CD4-positive, alpha-beta T cell (primary cell): ENCODE measurements around the gene SASH1. TPM values are rescaled to one million over a fixed set of nuclear protein-coding genes. Genes with fewer than 3 reads are reported as not detected.

ENCODE experiments used
- ATAC-seq: fragments of 200-7000 bp; cut with Tn5 transposase; one replicate; pipeline ENCODE4 v1.10.0; 2022; ENCODE audit warnings: mild to moderate bottlenecking; ENCODE audit not compliant: poor library complexity
- CTCF ChIA-PET: fragments of 350-600 bp; sonication (Branson Sonifier 250); formaldehyde crosslinking; loops from one replicate; lab custom pipeline; 2021; ENCODE audit warnings: antibody characterized with exemption, inconsistent platforms; lab: Charles Lee
- POLR2A ChIA-PET: fragments of 350-600 bp; sonication (Branson Sonifier 250); formaldehyde crosslinking; loops from one replicate; lab custom pipeline; 2021; ENCODE audit warnings: antibody characterized with exemption, inconsistent platforms; lab: Charles Lee
- DNase-seq, 14 experiments: peaks; one replicate each; pipeline ENCODE4 v3.0.0-alpha.2; 2013 to 2020; ENCODE audit warnings: mixed read lengths in 2 of 14
- H3K27ac ChIP-seq, 2 donors: one replicate each; pipeline versions ENCODE4 v1.5.1 to v1.7.0; 2013; ENCODE audit warnings: low read length in 2 of 2, low read depth in 1 of 2, mild to moderate bottlenecking in 1 of 2
- H3K27me3 ChIP-seq, 2 experiments: 1 replicate in 1 of 2; 2 replicates in 1 of 2; pipeline versions ENCODE4 v1.6.1 to v1.7.0; 2013; ENCODE audit warnings: low read length in 2 of 2, control low read depth in 1 of 2, mild to moderate bottlenecking in 1 of 2, moderate library complexity in 1 of 2; ENCODE audit not compliant: insufficient read depth in 2 of 2, control insufficient read depth in 1 of 2
- H3K36me3 ChIP-seq: one replicate; pipeline ENCODE4 v1.6.1; 2013; ENCODE audit warnings: low read length, control low read depth; ENCODE audit not compliant: insufficient read depth
- H3K4me1 ChIP-seq: one replicate; pipeline ENCODE4 v1.6.1; 2013; ENCODE audit warnings: low read length, control low read depth; ENCODE audit not compliant: insufficient read depth
- H3K4me3 ChIP-seq: one replicate; pipeline ENCODE4 v1.5.1; 2013; ENCODE audit warnings: mild to moderate bottlenecking, low read length, moderate library complexity
- H3K9me3 ChIP-seq, 2 experiments: 1 replicate in 1 of 2; 2 replicates in 1 of 2; pipeline versions ENCODE4 v1.6.1 to v1.7.0; 2013; ENCODE audit warnings: low read length in 2 of 2, mild to moderate bottlenecking in 2 of 2, control low read depth in 1 of 2, moderate library complexity in 1 of 2; ENCODE audit not compliant: control insufficient read depth in 1 of 2, insufficient read depth in 1 of 2
- H3K27ac Mint-ChIP-seq: one replicate; pipeline ENCODE4 v1.8.0; 2020; ENCODE audit warnings: mixed read lengths
- H3K27me3 Mint-ChIP-seq: one replicate; pipeline ENCODE4 v1.8.0; 2021; ENCODE audit warnings: mixed read lengths
- H3K36me3 Mint-ChIP-seq: one replicate; pipeline ENCODE4 v1.8.0; 2021; ENCODE audit warnings: low read depth, mixed read lengths
- H3K4me1 Mint-ChIP-seq: one replicate; pipeline ENCODE4 v1.8.0; 2021; ENCODE audit warnings: low read depth, mixed read lengths
- H3K4me3 Mint-ChIP-seq: one replicate; pipeline ENCODE4 v1.8.0; 2020; ENCODE audit warnings: mild to moderate bottlenecking, mixed read lengths
- H3K9me3 Mint-ChIP-seq: one replicate; pipeline ENCODE4 v1.8.0; 2020; ENCODE audit warnings: mixed read lengths
- intact Hi-C, 2 experiments: fragments of 100-400 bp; cut with DNase I in 1 of 2; cut with micrococcal nuclease in 1 of 2; formaldehyde crosslinking; loops; one replicate each; pipeline versions ENCODE4 v1.15.1 to v1.9.0; 2023 to 2025; cut with DNase I, micrococcal nuclease
- total RNA-seq, 174 experiments: library from RNA in 2 of 174; stranded (reverse) in 2 of 174; gene quantifications; one replicate each; pipeline ENCODE4 v1.2.3 and lab custom pipeline; 2021 to 2026
- TF ChIP-seq, protein P1 (sequence below): fragments of 200-600 bp; IDR thresholded peaks from one replicate; pipeline ENCODE4 v1.8.0; 2022; ENCODE audit warnings: antibody characterized with exemption, mild to moderate bottlenecking

SASH1 gene
- total RNA-seq, 2 experiments from 2014 or later: 0.58 to 0.75 TPM

DNA sequence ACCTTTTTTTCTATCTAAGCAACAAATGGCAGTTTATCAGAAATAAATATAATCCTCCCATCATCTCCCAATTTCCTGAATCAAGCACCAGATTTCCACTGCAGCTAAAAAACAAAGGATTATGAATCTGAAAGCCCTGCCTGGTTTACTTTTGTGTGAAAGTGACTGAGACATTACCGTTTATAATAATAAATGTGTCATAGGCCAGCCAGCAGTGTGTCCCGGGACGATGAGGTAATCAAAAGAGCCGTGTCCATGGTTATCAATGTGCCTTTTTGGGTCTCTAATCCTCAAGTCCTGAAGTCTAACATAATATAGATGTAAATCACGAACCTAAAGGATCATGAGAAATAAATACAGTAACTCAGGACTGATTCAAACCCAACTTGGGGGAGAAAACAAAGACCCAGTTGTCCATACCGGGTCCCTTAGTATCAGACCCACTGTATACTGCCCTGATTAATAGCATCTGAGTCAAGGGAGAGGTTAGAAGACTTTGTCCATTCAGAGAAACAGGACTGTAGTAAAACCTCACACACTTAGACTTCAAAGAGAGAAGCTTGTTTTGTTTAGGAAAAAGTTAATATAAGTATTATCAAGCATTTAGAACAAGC lies 149.1 kb downstream of the SASH1 start:
- Mint-ChIP-seq H3K27ac (no peak overlapping the region), H3K4me1 (no peaks in the 10 kb centered on the region), H3K4me3 (no peak overlapping the region), H3K9me3 (no peaks in the 10 kb centered on the region), H3K36me3 (no peaks in the 10 kb centered on the region), H3K27me3 (peaks cover 24% of the 10 kb centered on the region)
- no peak overlapping the region for H3K4me3 ChIP-seq
- H3K9me3 ChIP-seq: no peaks in the 10 kb centered on the region
- DNase-seq (no peak), ATAC-seq (no peak)
- ChIA-PET CTCF (no interaction called here), POLR2A (no interaction called here)
- H3K27me3 ChIP-seq: no peaks in the 10 kb centered on the region
- no peaks in the 10 kb centered on the region for H3K36me3 ChIP-seq
- intact Hi-C loops: no loop called here
- TF ChIP-seq, protein P1, sequence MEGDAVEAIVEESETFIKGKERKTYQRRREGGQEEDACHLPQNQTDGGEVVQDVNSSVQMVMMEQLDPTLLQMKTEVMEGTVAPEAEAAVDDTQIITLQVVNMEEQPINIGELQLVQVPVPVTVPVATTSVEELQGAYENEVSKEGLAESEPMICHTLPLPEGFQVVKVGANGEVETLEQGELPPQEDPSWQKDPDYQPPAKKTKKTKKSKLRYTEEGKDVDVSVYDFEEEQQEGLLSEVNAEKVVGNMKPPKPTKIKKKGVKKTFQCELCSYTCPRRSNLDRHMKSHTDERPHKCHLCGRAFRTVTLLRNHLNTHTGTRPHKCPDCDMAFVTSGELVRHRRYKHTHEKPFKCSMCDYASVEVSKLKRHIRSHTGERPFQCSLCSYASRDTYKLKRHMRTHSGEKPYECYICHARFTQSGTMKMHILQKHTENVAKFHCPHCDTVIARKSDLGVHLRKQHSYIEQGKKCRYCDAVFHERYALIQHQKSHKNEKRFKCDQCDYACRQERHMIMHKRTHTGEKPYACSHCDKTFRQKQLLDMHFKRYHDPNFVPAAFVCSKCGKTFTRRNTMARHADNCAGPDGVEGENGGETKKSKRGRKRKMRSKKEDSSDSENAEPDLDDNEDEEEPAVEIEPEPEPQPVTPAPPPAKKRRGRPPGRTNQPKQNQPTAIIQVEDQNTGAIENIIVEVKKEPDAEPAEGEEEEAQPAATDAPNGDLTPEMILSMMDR: no peak
- no peak overlapping the region for H3K27ac ChIP-seq
- no peaks in the 10 kb centered on the region for H3K4me1 ChIP-seq

DNA sequence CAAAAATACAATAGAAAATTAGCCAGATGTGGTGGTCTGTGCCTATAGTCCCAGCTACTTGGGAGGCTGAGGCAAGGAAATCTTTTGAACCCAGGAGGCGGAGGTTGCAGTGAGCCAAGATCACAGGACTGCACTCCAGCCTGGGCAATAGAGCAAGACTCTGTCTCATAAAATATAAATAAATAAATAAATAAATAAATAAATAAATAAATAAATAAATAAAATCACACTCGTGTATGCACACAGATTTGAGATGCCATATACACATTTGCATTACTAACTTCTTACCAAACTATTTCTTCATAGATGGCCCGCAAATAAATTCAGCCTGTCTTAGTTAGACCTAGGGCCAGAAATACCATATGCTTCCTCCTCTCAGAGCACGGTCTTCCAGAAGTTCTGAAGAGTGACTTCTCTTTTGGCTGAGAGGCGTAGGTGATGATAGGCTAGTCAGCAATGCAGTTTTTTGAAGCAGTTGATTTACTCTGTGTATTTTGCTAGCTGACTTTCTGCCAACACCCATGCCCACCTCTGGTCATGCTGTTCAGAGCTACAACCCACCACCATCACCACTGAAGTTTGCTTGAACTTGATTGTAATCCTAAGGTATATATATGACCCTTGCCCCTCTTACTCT lies 150.1 kb downstream of the SASH1 start:
- CTCF ChIA-PET: no interaction called here
- no peaks in the 10 kb centered on the region for H3K4me1 Mint-ChIP-seq
- no peak overlapping the region for H3K4me3 ChIP-seq
- H3K36me3 ChIP-seq: no peaks in the 10 kb centered on the region
- H3K4me3 Mint-ChIP-seq: no peak overlapping the region
- ATAC-seq (no peak), DNase-seq (no peak)
- no peak overlapping the region for H3K27ac ChIP-seq
- H3K4me1 ChIP-seq: no peaks in the 10 kb centered on the region
- no peaks in the 10 kb centered on the region for H3K9me3 ChIP-seq
- intact Hi-C loops: no loop called here
- H3K27ac Mint-ChIP-seq: no peak overlapping the region
- H3K27me3 Mint-ChIP-seq: peaks cover 24% of the 10 kb centered on the region
- POLR2A ChIA-PET: no interaction called here
- TF ChIP-seq, protein P1: no peak
- no peaks in the 10 kb centered on the region for H3K36me3 Mint-ChIP-seq
- H3K27me3 ChIP-seq: no peaks in the 10 kb centered on the region
- no peaks in the 10 kb centered on the region for H3K9me3 Mint-ChIP-seq

DNA sequence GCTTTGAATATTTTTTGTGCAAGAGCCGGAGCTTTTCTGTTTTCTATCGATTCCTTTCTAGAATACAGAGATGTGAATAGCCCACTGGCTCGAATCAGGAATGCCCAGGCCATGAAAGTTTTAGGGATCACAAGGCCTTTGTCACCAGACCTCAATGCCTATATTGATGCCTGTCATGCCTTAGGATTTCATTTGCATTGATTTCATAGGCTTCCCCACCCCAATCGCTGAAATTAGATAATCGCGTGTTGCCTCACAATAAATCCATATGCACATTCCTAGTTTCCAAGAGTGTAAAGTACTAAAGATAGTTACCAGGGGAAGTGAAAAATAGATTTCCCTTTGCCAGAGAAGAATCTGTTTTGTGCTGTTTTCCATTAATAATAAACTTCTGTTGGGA lies 150.8 kb downstream of the SASH1 start:
- Mint-ChIP-seq H3K9me3 (no peaks in the 10 kb centered on the region), H3K36me3 (no peaks in the 10 kb centered on the region), H3K4me1 (no peaks in the 10 kb centered on the region), H3K4me3 (no peak overlapping the region), H3K27me3 (peaks cover 24% of the 10 kb centered on the region), H3K27ac (no peak overlapping the region)
- intact Hi-C loops: no loop called here
- Histone ChIP-seq H3K4me1 (no peaks in the 10 kb centered on the region), H3K4me3 (no peak overlapping the region), H3K36me3 (no peaks in the 10 kb centered on the region), H3K9me3 (no peaks in the 10 kb centered on the region), H3K27me3 (no peaks in the 10 kb centered on the region), H3K27ac (no peak overlapping the region)
- DNase-seq (no peak), ATAC-seq (no peak)
- ChIA-PET POLR2A (no interaction called here), CTCF (no interaction called here)
- TF ChIP-seq, protein P1: no peak
